Measurements from ENCODE around the gene MAL. TPM values are rescaled to one million over a fixed set of nuclear protein-coding genes. Genes with fewer than 3 reads are reported as not detected.

The MAL gene
- total and polyA plus RNA-seq, 2 of the 8 experiments (the other 6 are each of a cell fraction or from before 2014, with no cell fraction given): not detected

- Histone ChIP-seq H2BK5ac (ENCODE audit: low read depth, low read length) (no peak overlapping the region), H3K56ac (replicated peaks; ENCODE audit: insufficient read length, low read depth, low read length) (no peak overlapping the region), H3K23ac (ENCODE audit: insufficient read length) (no peak overlapping the region), H2AFZ (ENCODE audit: low read length) (no peak overlapping the region), H3K4me1 (replicated peaks in 1 of 4; ENCODE audit: control insufficient read depth in 3 of 4, insufficient read depth in 4 of 4, low read length in 3 of 4) (no peaks in the 10 kb centered on the region), H3K18ac (ENCODE audit: extremely low read depth, low read length) (no peak overlapping the region), H4K91ac (replicated peaks; ENCODE audit: insufficient read length, low read length) (no peak overlapping the region), H2BK120ac (replicated peaks; ENCODE audit: low read depth, low read length) (no peak overlapping the region), H4K8ac (ENCODE audit: extremely low read depth, insufficient read depth, low read length) (no peak overlapping the region), H2BK15ac (ENCODE audit: low read length) (no peak overlapping the region), H3K36me3 (ENCODE audit: control insufficient read depth in 2 of 4, insufficient read depth in 4 of 4, low read length in 3 of 4) (no peaks in the 10 kb centered on the region), H2BK12ac (ENCODE audit: low read depth, low read length) (no peak overlapping the region), H3K14ac (ENCODE audit: insufficient read length) (no peak overlapping the region), H3K9ac (replicated peaks in 1 of 4; ENCODE audit: extremely low read depth in 1 of 4, low read depth in 3 of 4, low read length in 3 of 4) (no peak overlapping the region), H4K20me1 (replicated peaks in 1 of 2; ENCODE audit: control insufficient read depth in 1 of 2, insufficient read depth in 2 of 2, low read length in 2 of 2) (no peaks in the 10 kb centered on the region), H3K27me3 (replicated peaks in 1 of 4; ENCODE audit: control insufficient read depth in 3 of 4, extremely low read depth in 1 of 4, insufficient read depth in 3 of 4, low read length in 3 of 4) (no peaks in the 10 kb centered on the region; a peak in 1 of 7 replicates), H3K9me3 (ENCODE audit: insufficient read depth in 2 of 2, low read depth in 1 of 2, low read length in 1 of 2) (peaks cover 67 to 90% of the 10 kb centered on the region in 2 experiments), H3K23me2 (ENCODE audit: low read depth, low read length) (no peaks in the 10 kb centered on the region), H4K5ac (ENCODE audit: insufficient read length, low read depth, low read length) (no peak overlapping the region), H2BK20ac (ENCODE audit: low read length) (no peak overlapping the region), H3K79me2 (ENCODE audit: control insufficient read depth in 1 of 2, insufficient read depth in 2 of 2, low read length in 2 of 2) (no peaks in the 10 kb centered on the region), H3K4ac (replicated peaks; ENCODE audit: insufficient read length, low read depth, low read length) (no peak overlapping the region), H3K79me1 (ENCODE audit: low read depth, low read length) (no peaks in the 10 kb centered on the region), H3K4me2 (ENCODE audit: insufficient read depth in 1 of 2, low read depth in 2 of 2, low read length in 2 of 2) (no peak overlapping the region), H2AK5ac (ENCODE audit: low read depth, low read length) (no peak overlapping the region), H3K27ac (ENCODE audit: low read depth, low read length) (no peak overlapping the region), H3K4me3 (ENCODE audit: extremely low read depth in 1 of 4, insufficient read depth in 2 of 4, low read depth in 3 of 4, low read length in 4 of 4) (no peak overlapping the region)
- CTCF ChIA-PET (ENCODE audit: partially characterized antibody): no interaction called here
- FAIRE-seq (no peak), DNase-seq (ENCODE audit: low read depth in 1 of 2, low spot score in 2 of 2) (no peak)
- WGBS, 2 experiments (ENCODE audit: extremely low coverage in 1 of 2, insufficient coverage in 1 of 2, insufficient read length in 1 of 2, insufficient replicate concordance in 2 of 2, low coverage in 1 of 2, low lambda C conversion rate in 2 of 2, missing lambda C conversion rate in 1 of 2): 76% methylated on average over 3 of the region's 3 CpGs; no CpG with 5 or more reads in 1 of the 2 experiments
- POLR2A ChIA-PET (ENCODE audit: partially characterized antibody): no interaction called here
- TF ChIP-seq TEAD4 (IDR thresholded peaks at IDR 0.05; ENCODE audit: low read depth, low read length): no peak
- no peak for TF ChIP-seq SAP30 (IDR thresholded peaks at IDR 0.05; ENCODE audit: insufficient read depth, insufficient replicate concordance, low read length)
- no peak for TF ChIP-seq EGR1 (IDR thresholded peaks at IDR 0.05; ENCODE audit: borderline replicate concordance, low read depth, low read length)
- TF ChIP-seq CHD2 (IDR thresholded peaks at IDR 0.05; ENCODE audit: low read length): no peak
- no peak for TF ChIP-seq MAFK (IDR thresholded peaks at IDR 0.05; ENCODE audit: low read depth, low read length)
- TF ChIP-seq RAD21 (IDR thresholded peaks at IDR 0.05 in 1 of 2, conservative IDR thresholded peaks at IDR 0.05 in 1 of 2; ENCODE audit: low read depth in 2 of 2, low read length in 2 of 2): no peak
- TF ChIP-seq SP1 (IDR thresholded peaks at IDR 0.05; ENCODE audit: low read depth, low read length): no peak
- no peak for TF ChIP-seq TCF12 (IDR thresholded peaks at IDR 0.05; ENCODE audit: low read depth, low read length)
- TF ChIP-seq KDM5A (IDR thresholded peaks at IDR 0.05; ENCODE audit: low read length): no peak
Measured at GRCh38 chr2:94982675-94983074, 42.8 kb upstream of the MAL start.

Measured in H1 (cell line).